Measurements from ENCODE around the gene EPHB3.

The EPHB3 gene

GRCh38 chr3:184581331-184581855 lies 19.8 kb downstream of the EPHB3 start:
- no peak for DNase-seq (ENCODE audit: low read depth)

DNA sequence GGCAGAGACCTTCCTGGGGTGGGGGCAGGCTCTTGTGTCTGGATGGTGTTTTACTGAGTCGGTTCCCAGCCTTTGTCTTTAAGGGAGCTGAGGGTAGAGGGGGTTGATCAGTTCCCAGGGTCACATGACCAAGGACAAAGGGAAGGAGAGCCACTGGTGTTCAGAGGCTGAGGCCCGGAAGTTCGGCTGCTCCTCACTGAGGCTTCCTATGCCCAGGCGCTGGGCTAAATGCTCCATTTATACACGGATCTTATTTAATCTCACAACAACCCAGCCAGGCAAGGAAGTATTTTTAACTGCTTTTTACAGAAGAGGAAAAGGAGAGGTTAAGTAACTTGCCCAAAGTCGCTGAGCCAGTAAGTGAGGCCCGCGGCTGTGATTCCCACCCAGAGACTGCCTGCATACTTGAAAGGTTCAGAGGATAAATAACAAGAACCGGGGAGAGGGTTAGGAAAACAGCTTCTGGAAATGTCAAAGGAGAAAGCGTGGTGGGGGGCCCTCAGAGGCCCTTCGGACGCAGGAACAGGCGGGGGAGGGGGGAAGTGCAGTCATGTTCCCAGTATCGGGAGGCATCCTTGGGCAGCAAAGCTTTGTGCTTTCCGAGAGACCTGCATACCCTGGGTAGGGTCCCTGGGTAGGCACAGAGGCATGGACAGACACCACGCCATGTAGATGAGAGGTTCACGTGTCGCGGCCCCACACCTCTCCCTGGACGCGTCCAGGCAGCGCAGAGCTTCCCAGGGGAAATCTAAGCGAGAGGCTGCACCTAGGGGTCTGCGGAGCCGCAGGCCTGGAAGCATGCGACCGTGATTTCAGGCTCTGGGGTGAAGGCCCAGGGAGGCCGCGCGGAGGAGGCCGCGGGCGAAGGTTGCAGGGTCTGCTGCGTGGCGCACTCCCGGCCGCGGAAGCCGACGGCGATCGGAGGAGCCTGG lies 21.3 kb downstream of the EPHB3 start:
- no peak for DNase-seq (ENCODE audit: low read depth)

DNA sequence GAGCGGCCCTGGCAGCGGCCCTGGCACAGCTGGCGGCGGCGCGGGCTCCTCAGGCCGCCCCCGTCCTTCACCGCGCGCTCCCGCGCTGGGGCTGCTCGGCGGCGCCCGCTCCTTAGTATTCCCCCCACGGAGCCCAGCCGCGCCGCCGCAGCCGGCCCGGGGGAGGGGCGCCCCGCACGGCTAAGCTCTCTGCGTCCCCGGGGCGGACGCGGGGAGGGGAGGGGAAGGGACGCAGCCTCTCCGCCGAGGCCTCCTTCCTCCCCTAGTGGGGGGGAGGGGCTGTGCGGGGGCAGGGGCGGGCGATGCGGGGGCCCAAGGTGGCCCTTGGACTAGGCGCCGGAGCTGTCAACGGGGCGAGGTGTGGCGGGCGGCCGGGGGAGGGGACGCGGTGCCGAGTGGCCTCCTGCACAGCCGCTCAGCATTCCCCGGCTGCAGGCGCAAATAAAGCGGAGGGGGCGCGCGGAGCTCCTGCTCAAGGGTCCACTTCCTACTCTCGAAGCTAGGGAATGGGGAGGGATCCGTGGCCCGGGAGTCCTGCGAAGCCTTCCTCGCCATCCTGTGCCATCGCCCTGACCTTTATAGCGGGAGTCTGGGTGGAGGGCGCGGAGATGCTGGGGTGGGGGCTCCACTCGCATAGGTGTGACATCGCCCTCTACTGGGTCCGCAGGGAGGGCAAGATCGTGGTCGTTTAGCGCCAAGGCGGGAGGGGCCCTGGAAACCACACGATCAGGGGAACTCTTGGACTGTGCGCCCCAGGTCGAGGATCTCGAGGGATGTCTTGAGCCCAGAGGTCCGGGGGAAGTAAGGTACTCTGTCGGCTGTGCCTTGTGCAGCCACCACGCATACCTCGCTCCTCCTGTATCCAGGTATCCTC lies 22.2 kb downstream of the EPHB3 start:
- DNase-seq (ENCODE audit: low read depth) = no peak

DNA sequence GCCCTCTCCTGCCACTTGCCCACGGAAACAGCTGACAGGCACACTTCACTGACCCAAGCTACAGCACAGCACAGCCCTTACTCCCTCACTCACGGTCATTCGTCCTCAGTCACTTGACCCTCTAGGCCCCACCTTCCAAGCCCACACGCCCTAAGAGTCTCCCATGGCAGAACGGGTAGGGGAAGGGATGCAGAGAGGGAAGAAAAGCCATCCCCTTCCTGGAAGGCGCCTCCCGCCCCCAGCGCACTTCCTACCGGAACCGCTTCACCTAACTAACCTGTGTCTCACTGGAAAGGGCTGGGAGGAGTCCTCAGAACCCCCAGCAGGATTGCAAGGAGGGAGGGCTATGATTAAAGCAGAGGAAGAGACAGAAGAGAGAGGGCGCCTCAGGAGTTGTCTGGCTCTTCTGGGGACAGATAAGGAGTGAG lies 22.9 kb downstream of the EPHB3 start:
- no peak for DNase-seq (ENCODE audit: low read depth)

DNA sequence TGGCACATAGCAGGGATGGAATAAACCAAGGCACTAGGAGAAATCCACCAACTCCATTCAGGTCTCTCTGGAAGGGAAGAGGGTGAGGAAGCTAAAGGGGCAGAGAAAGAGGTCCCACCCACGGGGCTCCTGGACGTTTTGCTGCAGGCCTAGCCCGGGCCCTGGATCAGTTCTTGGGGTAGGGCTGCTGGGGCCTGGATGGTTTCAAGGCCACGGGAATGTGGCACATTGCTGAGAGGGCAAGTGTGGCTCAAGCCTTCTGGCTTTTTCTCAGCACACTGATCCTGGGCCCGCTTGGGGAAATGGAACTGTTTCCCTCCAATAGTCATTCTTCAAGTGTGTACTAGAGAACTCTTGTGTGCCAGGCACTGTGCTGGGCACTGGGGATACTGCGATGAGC lies 24.0 kb downstream of the EPHB3 start:
- DNase-seq (ENCODE audit: low read depth) = no peak

GRCh38 chr3:184586851-184587250 lies 25.3 kb downstream of the EPHB3 start:
- DNase-seq (ENCODE audit: low read depth) = no peak

DNA sequence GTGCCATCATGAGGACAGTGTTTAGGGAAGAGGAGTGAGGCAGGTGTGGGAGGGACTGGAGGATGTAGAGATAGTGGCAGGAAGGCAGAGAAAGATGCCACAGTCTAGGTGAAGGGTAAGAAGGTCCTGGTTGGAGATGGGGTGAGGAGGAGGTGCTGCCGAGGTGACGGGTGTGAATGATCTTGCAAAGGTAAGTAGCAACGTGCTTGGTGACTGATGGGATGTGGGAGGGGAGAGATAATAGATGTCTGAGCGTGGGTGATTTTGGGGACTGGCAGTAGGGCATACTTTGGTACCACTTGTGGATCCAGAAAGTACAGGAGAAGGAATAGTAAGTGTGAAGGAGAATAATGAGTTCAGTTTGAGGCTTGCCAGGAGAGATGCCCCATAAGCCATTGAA lies 27.2 kb downstream of the EPHB3 start:
- no peak for DNase-seq (ENCODE audit: low read depth)

DNA sequence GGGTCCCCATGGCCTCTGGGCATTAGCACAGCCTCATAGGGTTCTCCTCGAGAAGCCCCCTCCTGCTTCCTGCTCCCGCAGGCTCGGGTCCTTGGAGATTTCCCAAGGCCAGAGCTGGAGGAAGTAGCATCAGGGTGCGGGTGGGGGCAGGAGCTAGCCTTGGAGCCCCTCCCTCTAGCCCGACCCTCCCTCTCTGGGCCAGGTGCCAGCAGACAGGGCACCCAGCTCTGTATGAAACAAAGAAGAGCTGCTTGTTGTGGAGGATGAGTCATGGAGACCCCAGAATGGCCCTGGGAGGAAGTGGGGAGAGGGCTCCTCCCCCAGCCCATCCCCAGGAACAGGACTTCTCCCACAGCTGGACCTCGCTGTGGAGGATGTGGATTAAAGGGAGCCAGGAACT lies 29.2 kb downstream of the EPHB3 start:
- no peak for DNase-seq (ENCODE audit: low read depth)

DNA sequence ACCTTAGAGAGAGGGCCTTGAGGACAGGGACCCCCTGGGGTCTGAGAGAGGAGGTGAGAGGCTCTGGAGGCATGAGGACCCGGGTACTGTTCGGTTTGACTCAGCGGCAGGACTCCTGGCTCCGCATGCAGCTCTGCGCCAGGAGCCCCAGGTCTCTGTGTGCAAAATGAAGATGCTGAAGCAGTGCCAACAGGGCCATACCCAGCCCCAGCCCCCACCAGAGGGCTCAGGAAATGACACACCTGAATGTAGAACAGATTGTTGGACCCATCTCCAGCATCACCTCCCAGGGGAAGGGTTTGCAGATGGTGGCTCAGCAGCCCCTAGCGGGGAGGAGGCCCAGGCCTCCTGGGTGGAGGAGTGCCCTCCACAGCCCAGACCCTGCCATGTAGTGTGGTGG lies 30.2 kb downstream of the EPHB3 start:
- DNase-seq (ENCODE audit: low read depth) = no peak

DNA sequence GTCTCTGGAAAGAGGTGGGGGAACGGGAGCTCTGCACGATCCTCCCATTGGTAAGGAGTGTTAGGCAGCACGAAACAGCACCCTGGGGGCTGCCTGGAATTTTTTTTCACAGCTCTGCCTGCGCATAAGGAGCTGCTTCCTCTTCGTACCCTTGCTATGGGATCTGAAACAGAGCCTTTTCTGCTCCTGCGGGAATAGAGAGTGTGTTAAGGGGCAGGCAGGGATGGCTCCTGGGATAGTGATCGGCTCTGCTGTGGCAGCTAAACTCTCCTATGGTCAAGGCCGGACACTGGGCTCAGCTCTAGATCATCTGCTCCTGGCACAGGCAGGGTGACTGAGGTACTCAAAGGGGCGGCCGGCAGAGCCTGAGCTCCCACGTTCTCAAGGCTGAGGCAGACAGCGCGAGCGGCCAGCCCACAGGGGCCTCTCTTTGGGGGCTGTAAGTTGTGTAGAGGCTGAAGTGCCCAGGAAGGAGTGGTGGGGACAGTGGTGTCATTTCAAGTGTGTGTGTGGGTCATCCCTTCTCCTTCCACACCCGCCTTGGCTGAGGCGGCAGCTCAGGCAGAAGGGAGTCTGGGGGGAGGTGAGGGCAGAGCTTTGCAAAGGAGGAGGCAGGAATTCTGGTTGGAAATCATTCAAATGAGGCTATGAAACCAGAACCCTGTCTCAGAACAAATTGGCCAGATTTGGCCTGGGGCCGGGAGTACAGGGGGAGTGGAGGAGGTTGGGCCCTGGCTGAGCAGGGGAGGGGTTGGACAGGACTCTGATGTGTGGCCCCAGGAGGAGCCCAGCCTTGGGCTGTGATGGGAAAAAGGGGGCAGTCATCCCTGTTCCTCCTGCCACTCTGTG lies 31.0 kb downstream of the EPHB3 start:
- DNase-seq (ENCODE audit: low read depth) = no peak

DNA sequence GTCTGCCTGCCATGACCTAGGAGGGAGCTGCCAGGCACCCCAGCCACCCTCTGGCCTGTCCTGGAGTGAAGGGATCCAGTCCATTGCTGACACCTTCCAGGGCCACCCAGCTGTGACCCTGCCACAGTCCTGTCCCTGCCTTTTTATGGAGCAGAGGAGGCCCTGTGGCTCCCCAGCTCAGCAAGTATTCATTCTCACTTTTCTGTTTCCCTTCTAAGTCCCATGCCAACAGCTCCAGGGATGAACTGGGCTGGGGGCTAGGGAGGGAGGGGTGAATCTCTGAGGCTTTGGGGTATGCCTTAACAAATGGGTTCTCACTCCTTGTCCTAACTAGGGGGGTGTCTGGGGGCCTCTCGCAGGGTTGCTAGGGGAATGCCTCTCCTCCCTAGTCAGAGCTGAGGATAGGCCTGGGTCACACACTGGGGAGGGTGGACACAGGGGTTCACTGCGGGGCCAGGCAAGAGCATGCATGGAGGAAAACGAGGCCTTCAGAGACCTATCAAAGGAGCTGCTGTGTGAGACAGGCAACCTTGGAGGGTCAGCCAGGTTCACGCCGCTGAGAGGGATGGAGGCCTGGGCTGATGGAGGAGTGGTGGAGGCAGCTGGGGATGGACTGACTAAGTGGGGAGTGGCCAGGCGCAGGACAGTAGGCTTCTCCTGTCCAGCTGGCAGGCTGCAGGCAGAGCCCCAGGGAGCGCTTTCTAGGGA lies 31.8 kb downstream of the EPHB3 start:
- no peak for DNase-seq (ENCODE audit: low read depth)

- DNase-seq (ENCODE audit: low read depth) = no peak
Measured at GRCh38 chr3:184593928-184594303, 32.3 kb downstream of the EPHB3 start.

GRCh38 chr3:184594371-184595001 lies 32.9 kb downstream of the EPHB3 start:
- no peak for DNase-seq (ENCODE audit: low read depth)

DNA sequence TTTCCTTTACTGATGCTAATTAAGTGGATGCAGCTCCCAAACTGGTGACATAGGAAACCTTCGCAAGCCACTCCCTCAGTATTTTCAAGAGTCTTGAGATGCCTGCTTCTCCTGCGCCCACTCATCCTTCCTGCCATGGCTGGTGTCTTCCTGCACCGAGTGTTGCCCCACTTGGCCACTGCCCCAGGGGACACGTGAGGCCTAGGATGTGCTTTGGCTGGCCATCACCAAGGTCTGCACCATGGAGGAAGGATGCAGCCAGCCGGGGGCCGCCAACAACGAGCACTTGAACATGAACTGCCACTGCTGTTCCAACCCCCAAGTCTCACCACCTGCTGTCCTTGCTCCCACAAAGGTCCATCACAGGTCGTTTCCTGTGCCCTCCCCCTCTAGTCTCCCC lies 34.1 kb downstream of the EPHB3 start:
- DNase-seq (ENCODE audit: low read depth) = no peak

DNA sequence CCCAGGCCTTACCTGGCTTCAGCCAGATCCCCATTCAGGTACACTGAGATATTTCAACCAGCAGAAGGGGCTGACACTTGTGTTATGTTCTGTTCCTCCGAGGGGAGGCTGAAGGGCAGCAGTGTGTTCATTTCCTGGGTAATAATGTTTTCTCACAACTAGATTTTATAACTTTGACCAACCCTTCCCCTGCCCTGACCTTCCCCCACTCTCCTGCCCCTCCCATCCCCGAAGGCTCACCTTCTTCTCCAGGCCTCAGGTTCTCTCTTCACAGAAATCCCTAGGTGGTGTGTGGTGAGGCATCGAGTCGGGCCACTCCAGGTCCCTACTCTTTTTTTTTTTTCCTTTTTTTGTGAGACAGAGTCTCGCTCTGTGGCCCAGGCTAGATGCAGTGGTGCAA lies 34.6 kb downstream of the EPHB3 start:
- no peak for DNase-seq (ENCODE audit: low read depth)

- no peak for DNase-seq (ENCODE audit: low read depth)
Measured at GRCh38 chr3:184596886-184597575, 35.4 kb downstream of the EPHB3 start.

- DNase-seq (ENCODE audit: low read depth) = no peak
Measured at GRCh38 chr3:184597829-184598573, 36.4 kb downstream of the EPHB3 start.

GRCh38 chr3:184598574-184598927 lies 37.0 kb downstream of the EPHB3 start:
- no peak for DNase-seq (ENCODE audit: low read depth)

GRCh38 chr3:184599143-184599542 lies 37.6 kb downstream of the EPHB3 start:
- no peak for DNase-seq (ENCODE audit: low read depth)

All from activated T-helper 9 cell treated with anti-CD3 and anti-CD28 coated beads, Interleukin-2, amount 50 U/mL, for 16 hours (primary cell).